Bronchial epithelial cell (primary cell): ENCODE measurements around the gene CENPM. TPM values are rescaled to one million over a fixed set of nuclear protein-coding genes. Genes with fewer than 3 reads are reported as not detected.

Experiments used
- DNase-seq: peaks from one replicate; pipeline ENCODE4 v3.0.0-alpha.2; 2010; ENCODE audit warnings: low read depth
- FAIRE-seq: peaks from 2 replicates; lab custom pipeline; 2011; peaks lifted over from hg19 to GRCh38; lab: Jason Lieb, UNC
- H3K27me3 ChIP-seq: 2 replicates; pipeline ENCODE4 v1.5.1; 2011; ENCODE audit warnings: low read length; ENCODE audit not compliant: control insufficient read depth, insufficient read depth
- H3K36me3 ChIP-seq: 2 replicates; pipeline ENCODE4 v1.5.1; 2011; ENCODE audit warnings: low read length; ENCODE audit not compliant: control insufficient read depth, insufficient read depth
- H3K4me3 ChIP-seq: 2 replicates; pipeline ENCODE4 v1.5.1; 2011; ENCODE audit warnings: mild to moderate bottlenecking, low read depth, low read length, control low read depth
- CTCF ChIP-seq: IDR thresholded peaks from 2 replicates; pipeline ENCODE4 v1.5.1; 2011; ENCODE audit warnings: mild to moderate bottlenecking, moderate library complexity, low read length, control low read depth, inconsistent platforms; ENCODE audit not compliant: insufficient read depth, severe bottlenecking
- total RNA-seq: library from RNA; depleted of rRNA; stranded (reverse); fragments of >200 nt; gene quantifications from 2 replicates; pipeline ENCODE4 v1.2.1, GENCODE V29; 2014

Gene CENPM
- total RNA-seq, 1 donor from 2014 or later: 1.3 TPM

- DNase-seq (no peak), FAIRE-seq (no peak)
- Histone ChIP-seq H3K4me3 (no peak overlapping the region), H3K36me3 (no peaks in the 10 kb centered on the region), H3K27me3 (peaks cover 41% of the 10 kb centered on the region)
- no peak for TF ChIP-seq CTCF
Measured at GRCh38 chr22:41915786-41916493, 31.0 kb downstream of the CENPM start.

GRCh38 chr22:41915035-41915785, 31.7 kb downstream of the CENPM start, which contains the start of gene SHISA8:
Gene SHISA8 (minus strand): TSS chr22:41915074. CDS start chr22:41914667, 407 bp downstream.
- Histone ChIP-seq H3K36me3 (no peaks in the 10 kb centered on the region), H3K4me3 (no peak within 1 kb of the TSS), H3K27me3 (peaks cover 45% of the 10 kb centered on the region)
- no peak for TF ChIP-seq CTCF
- FAIRE-seq (no peak), DNase-seq (no peak)

GRCh38 chr22:41914611-41915034, 32.3 kb downstream of the CENPM start:
- DNase-seq: no peak
- no peak for FAIRE-seq
- H3K36me3 ChIP-seq: no peaks in the 10 kb centered on the region
- H3K4me3 ChIP-seq: no peak overlapping the region
- peaks cover 45% of the 10 kb centered on the region for H3K27me3 ChIP-seq
- TF ChIP-seq CTCF: no peak

- no peaks in the 10 kb centered on the region for H3K36me3 ChIP-seq
- H3K27me3 ChIP-seq: peaks cover 45% of the 10 kb centered on the region
- FAIRE-seq (no peak), DNase-seq (no peak)
- H3K4me3 ChIP-seq: no peak overlapping the region
- no peak for TF ChIP-seq CTCF
Measured at GRCh38 chr22:41913842-41914534, 33.0 kb downstream of the CENPM start.

GRCh38 chr22:41913040-41913719, 33.8 kb downstream of the CENPM start:
- FAIRE-seq (no peak), DNase-seq (no peak)
- TF ChIP-seq CTCF: no peak
- Histone ChIP-seq H3K36me3 (no peaks in the 10 kb centered on the region), H3K4me3 (no peak overlapping the region), H3K27me3 (peaks cover 45% of the 10 kb centered on the region)
